PC-3 (cell line): ENCODE measurements around the gene PEPD.

Experiments
- CTCF ChIP-seq: fragments of 300-600 bp; sonication (generic); conservative IDR thresholded peaks from 2 replicates; pipeline ENCODE4 v1.5.1; 2017; ENCODE audit warnings: antibody characterized with exemption, low read depth, mild to moderate bottlenecking, low read length
- EZH2 ChIP-seq: fragments of 300-600 bp; sonication (generic); IDR thresholded peaks from one replicate; pipeline ENCODE4 v1.6.1; 2017; ENCODE audit warnings: antibody characterized with exemption, mild to moderate bottlenecking, low read length; ENCODE audit not compliant: unreplicated experiment
- EZH2phosphoT487 ChIP-seq: fragments of 300-600 bp; sonication (generic); IDR thresholded peaks from 2 replicates; pipeline ENCODE4 v1.6.1; 2018; ENCODE audit warnings: mild to moderate bottlenecking, antibody characterized with exemption, low read length, borderline replicate concordance

DNA sequence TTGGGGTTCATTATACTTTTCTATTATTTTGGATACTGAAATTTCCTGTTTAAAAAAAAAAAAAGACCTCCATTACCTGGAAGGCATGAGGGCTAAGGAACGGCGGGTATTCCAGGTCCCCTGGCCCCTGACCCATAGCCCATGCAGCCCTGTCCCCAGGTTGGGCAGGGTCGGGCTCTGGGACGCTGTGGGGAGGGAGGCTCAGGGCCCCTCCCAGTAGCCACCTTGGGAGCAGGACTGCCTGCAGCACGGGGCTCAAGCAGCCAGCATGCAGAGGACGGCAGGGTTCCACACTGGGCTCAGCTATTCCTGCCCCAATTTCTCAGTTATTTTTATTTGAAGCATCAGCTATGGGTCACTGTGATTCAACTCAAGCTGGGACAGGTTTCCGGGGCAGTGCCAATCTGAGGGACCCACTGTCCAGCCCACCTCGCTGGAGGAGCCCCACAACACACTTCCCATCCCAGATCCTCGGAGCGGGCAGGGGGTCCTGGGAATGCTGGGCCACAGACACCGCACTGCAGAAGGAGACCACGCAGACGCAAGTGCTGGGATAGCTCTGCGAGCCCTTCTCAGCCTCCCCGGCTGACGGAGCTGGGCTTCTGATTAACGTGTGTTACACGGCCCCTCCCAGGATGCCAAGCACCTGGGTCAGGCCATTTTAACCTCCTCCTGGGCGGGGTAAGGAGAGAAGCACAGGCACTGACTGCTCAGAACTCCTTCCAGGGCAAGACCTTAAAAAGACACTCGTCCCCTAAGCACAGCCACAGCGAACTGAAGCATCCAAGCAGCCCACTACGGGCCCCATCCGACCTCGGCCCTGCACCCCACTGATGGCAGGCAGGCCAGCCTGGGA, 60.1 kb downstream of the PEPD start:
- TF ChIP-seq CTCF (no peak), EZH2 (no peak), EZH2phosphoT487 (no peak)
